Breast epithelium (tissue), 3 donors: ENCODE measurements around the gene RBM4.

Source experiments
- CTCF ChIP-seq, 3 donors: fragments of 450-650 bp; IDR thresholded peaks; one replicate each; pipeline ENCODE4 v1.5.1; 2016 to 2017; ENCODE audit warnings: antibody characterized with exemption in 3 of 3, mild to moderate bottlenecking in 3 of 3, moderate library complexity in 3 of 3
- POLR2A ChIP-seq: fragments of 450-650 bp; IDR thresholded peaks from one replicate; pipeline ENCODE4 v1.6.1; 2016; ENCODE audit warnings: antibody characterized with exemption, mild to moderate bottlenecking, moderate library complexity
- POLR2AphosphoS5 ChIP-seq, 3 donors: sonication (generic); formaldehyde crosslinking; IDR thresholded peaks; one replicate each; pipeline ENCODE4 v1.6.1; 2017; ENCODE audit warnings: antibody characterized with exemption in 3 of 3

- TF ChIP-seq CTCF (IDR thresholded peaks at IDR 0.05) (no peak), POLR2AphosphoS5 (IDR thresholded peaks at IDR 0.05) (no peak), POLR2A (no peak)
Observed at GRCh38 chr11:66649903-66650302, 11.4 kb downstream of the RBM4 start.
